Tibial nerve (tissue), 3 donors: ENCODE data around the gene TAMM41.

Experiments used
- CTCF ChIP-seq, 5 experiments: fragments of 200-600 bp in 3 of 5; fragments of 450-650 bp in 2 of 5; sonication (generic) in 3 of 5; IDR thresholded peaks; one replicate each; pipeline ENCODE4 v1.5.1; 2016 to 2019; ENCODE audit warnings: antibody characterized with exemption in 5 of 5, mild to moderate bottlenecking in 3 of 5, moderate library complexity in 2 of 5
- POLR2A ChIP-seq, 2 donors: fragments of 450-650 bp; IDR thresholded peaks; one replicate each; pipeline ENCODE4 v1.6.1; 2017; ENCODE audit warnings: antibody characterized with exemption in 2 of 2, mild to moderate bottlenecking in 2 of 2, moderate library complexity in 2 of 2

- no peak for TF ChIP-seq CTCF (IDR thresholded peaks at IDR 0.05)
- no peak for TF ChIP-seq POLR2A (IDR thresholded peaks at IDR 0.05)
Observed at GRCh38 chr3:11815111-11815510, 31.6 kb downstream of the TAMM41 start.
